RWPE1 (cell line): ENCODE data around the gene CORT.

ENCODE experiments used
- CTCF ChIA-PET: fragments of 350-600 bp; sonication (Branson Sonifier 250); formaldehyde crosslinking; extraction: SDS; loops from one replicate; lab custom pipeline; 2021; lab: Yijun Ruan, JAX
- POLR2A ChIA-PET: fragments of 400-600 bp; formaldehyde crosslinking; extraction: SDS; loops from one replicate; lab custom pipeline; 2020; ENCODE audit warnings: antibody characterized with exemption; ENCODE audit not compliant: low non-redundant PET; lab: Yijun Ruan, JAX
- DNase-seq: peaks from one replicate; pipeline ENCODE4 v3.0.0; 2012; ENCODE audit warnings: low spot score
- H3K27ac ChIP-seq: fragments of 450-650 bp; 2 replicates; pipeline ENCODE4 v1.5.1; 2017
- TF ChIP-seq, protein P1 (sequence below): fragments of 450-650 bp; conservative IDR thresholded peaks from 2 replicates; pipeline ENCODE4 v1.5.1; 2017; ENCODE audit warnings: low read depth, mild to moderate bottlenecking

Gene CORT

DNA sequence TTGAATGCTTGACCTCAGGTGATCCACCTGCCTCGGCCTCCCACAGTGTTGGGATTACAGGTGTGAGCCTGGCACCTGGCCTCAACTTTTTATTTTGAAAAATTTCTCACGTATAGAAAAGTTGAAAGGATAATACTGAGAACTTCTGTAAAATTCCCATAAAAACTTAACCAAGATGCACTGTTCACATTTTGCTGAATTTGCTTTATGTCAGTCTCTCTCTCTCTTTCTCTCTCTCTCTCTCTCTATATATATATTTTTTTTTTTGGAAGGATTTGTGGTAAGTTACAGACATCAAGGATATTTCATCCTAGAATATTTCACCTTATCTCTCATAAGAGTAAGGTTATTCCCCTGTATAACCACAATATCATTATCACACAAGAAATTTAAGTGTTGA, 30.8 kb downstream of the CORT start:
- CTCF ChIA-PET, result interaction anchor here (0.6 to 1.0 kb wide), 3 partner anchors 14 to 529 kb away, joined by 3 to 5 read pairs (median 5); no protein-coding TSS in a partner anchor
- POLR2A ChIA-PET, result no interaction called here
- TF ChIP-seq, protein P1, sequence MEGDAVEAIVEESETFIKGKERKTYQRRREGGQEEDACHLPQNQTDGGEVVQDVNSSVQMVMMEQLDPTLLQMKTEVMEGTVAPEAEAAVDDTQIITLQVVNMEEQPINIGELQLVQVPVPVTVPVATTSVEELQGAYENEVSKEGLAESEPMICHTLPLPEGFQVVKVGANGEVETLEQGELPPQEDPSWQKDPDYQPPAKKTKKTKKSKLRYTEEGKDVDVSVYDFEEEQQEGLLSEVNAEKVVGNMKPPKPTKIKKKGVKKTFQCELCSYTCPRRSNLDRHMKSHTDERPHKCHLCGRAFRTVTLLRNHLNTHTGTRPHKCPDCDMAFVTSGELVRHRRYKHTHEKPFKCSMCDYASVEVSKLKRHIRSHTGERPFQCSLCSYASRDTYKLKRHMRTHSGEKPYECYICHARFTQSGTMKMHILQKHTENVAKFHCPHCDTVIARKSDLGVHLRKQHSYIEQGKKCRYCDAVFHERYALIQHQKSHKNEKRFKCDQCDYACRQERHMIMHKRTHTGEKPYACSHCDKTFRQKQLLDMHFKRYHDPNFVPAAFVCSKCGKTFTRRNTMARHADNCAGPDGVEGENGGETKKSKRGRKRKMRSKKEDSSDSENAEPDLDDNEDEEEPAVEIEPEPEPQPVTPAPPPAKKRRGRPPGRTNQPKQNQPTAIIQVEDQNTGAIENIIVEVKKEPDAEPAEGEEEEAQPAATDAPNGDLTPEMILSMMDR, result no peak
- H3K27ac ChIP-seq, result 0 out of 2 replicates have a peak overlapping the region, but pooled peaks have one; percentile 5
- no peak for DNase-seq

DNA sequence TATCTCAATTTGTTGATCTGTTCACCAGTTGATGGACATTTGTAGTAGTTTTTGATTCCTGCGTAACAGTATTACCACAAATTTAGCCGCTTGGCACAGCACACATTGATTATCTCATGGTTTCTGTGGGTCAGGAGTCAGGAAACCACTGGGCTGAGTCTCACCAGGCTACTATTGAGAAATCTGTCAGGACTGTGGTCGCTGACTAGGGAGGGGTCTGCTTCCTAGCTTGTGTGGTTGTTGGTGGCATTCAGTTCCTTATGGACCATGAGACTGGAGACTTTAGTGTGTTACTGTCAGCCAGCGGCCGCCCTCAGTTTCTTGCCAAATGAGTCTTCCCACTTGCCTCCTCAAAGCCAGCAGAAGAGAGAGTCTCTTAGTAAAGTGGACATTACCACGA, 34.7 kb downstream of the CORT start:
- no peak overlapping the region for H3K27ac ChIP-seq
- DNase-seq, result no peak
- TF ChIP-seq, protein P1, result no peak
- ChIA-PET CTCF (interaction anchor here (2.1 kb wide), 1 partner anchor 10 kb away, joined by 13 read pairs; no protein-coding TSS in a partner anchor), POLR2A (no interaction called here)

DNA sequence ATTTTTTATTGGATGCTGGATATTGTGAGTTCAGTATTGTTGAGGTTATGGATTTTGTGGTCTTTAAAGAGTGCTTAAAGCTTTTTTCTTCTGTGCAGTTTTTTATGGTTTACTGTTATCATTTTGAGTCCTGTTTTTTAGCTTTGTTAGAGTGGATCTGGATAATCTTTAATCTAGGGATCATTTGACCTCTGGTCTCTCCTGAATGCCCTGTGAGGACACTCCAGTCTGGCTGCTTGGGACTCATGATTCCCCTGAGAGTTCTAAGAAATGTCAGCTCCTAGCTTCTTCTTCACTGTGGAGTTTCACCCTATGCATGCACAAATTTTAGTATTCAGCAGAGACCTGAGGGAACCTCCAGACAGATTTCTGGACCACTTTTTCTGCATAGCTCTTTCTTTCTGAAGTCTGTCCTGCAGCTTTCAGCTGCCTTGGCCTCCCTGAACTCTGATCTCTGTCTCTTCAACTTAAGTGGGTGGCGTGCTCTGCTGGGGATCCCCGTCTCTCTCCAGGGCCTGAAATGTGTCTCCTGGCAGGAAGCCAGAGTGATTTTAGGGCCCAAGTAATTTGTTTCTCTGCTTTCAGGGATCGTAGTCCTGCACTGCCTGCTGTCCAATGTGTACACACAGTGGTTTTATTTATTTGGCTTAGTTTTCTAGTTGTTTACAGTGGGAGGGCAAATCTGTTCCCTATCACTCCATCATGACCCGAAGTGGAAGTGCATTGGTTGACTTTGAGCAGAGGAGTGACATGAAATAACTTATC, 39.6 kb downstream of the CORT start:
- CTCF ChIA-PET, result no interaction called here
- DNase-seq, result no peak
- POLR2A ChIA-PET, result no interaction called here
- H3K27ac ChIP-seq, result no peak overlapping the region
- TF ChIP-seq, protein P1, result no peak

DNA sequence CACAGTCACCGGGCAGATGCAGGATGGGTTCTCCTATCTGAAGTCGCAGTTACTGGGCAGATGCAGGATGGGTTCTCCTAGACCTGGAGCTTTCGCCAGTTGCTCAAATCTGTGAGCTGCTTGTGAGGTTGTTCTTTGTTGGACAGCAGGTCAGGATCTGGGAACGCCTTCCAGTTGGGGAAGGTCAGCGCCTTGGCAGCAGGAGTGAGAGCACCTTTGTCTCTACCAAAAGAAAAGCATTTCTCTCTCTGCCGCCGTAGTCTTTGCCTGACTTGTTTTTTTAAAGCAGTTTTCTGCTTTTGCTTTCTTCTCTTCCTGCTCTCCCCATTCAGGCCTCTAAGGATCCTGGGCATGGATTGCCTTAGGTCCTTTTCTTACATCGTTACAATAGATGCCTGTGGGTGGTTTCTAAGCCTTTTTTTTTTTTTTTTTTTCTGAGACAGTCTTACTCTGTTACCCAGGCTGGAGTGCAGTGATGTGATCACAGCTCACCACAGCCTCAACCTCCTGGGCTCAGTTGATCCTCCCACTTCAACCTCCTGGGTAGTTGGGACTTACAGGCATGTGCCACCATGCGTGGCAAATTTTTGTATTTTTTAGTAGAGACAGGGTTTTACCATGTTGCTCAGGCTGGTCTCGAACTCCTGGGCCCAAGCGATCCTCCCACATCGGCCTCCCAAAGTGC, 40.6 kb downstream of the CORT start:
- ChIA-PET CTCF (interaction anchor here (1.5 kb wide), 1 partner anchor 60 kb away, joined by 7 read pairs; the partner anchor contains the start of gene CENPS), POLR2A (no interaction called here)
- TF ChIP-seq, protein P1, result no peak
- DNase-seq, result no peak
- H3K27ac ChIP-seq, result no peak overlapping the region

DNA sequence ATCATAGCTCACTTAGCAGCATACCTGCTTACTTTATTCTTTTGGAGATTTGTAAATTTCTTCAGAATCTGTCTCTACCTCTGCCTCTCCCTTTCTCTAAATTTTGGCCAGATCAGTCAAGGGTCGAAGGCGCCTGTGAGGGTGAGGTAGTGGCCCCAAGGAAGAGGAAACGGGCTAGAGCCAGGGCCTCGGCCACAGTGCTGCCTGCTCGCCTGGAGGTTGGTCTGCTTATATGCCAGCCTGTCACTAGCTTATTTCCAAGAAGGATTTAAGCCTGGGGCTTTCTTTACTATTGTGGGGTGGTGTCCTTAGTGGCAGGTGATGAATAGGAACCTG, 44.6 kb downstream of the CORT start:
- DNase-seq, result no peak
- peak overlapping the region; percentile 95 for H3K27ac ChIP-seq
- ChIA-PET CTCF (interaction anchor here (0.5 to 4.0 kb wide), 22 partner anchors 9 to 748 kb away, joined by 3 to 44 read pairs (median 4); partner anchors contain the start of gene CENPS), POLR2A (no interaction called here)
- TF ChIP-seq, protein P1, result no peak

DNA sequence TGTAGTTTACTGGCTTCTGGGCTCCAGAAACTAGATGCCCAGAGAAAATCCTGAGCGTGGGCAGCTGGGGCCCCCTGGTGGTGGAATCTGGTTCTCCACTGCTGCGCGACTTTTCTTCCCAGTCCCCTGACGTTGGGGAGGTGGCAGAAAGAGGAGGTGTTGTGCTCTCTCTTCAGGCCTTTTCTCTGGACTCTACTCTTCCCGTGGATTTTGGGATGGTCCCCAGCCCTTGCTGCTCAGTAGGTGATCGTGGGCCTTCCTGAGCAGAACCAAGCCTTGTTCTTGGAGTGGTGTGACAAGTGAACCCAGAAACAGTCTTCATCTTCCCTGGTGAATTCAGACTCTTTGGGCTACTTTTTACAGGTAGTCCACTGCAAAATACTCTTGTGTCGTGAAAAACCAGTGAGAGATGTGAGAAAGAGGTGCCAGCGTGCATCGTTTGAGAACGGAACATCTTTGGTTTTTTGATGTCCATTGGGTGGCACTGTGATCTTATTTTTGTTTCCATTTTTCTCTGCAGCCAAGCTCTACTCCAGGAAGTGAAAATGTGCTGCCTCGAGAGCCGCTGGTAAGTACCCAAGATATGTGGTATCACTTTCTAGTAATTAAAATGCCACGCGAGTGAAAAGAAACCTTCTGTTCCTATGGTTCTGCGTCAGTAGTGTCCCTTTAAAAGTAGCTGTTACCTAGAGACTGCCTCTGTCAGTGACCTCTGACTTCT, 45.1 kb downstream of the CORT start:
- DNase-seq, result peak; percentile 80
- TF ChIP-seq, protein P1, result peak; percentile 97
- H3K27ac ChIP-seq, result peak overlapping the region; percentile 95
- ChIA-PET POLR2A (no interaction called here), CTCF (interaction anchor here (0.5 to 4.0 kb wide), 26 partner anchors 9 to 474 kb away, joined by 3 to 44 read pairs (median 4); partner anchors contain the start of gene CENPS)
